Dermis microvascular lymphatic vessel endothelial cell (primary cell): Measurements from ENCODE around the gene SLC7A8. TPM values are rescaled to one million over a fixed set of nuclear protein-coding genes. Genes with fewer than 3 reads are reported as not detected.

ENCODE experiments used
- DNase-seq, 2 donors: peaks; one replicate each; pipeline versions ENCODE4 v3.0.0 to v3.0.0-alpha.2; 2010; ENCODE audit warnings: low read depth in 2 of 2
- total RNA-seq: library from RNA; depleted of rRNA; stranded (reverse); fragments of >200 nt; gene quantifications from 2 replicates; pipeline ENCODE4 v1.2.1, GENCODE V29; 2014

Gene SLC7A8
- total RNA-seq, 1 donor from 2014 or later = 0.13 TPM

GRCh38 chr14:23158779-23159178 lies 24.7 kb downstream of the SLC7A8 start:
- DNase-seq = no peak

GRCh38 chr14:23154964-23155587 lies 28.4 kb downstream of the SLC7A8 start:
- peak in 1 of 2 donors; percentile 37 for DNase-seq

GRCh38 chr14:23153851-23154796 lies 29.3 kb downstream of the SLC7A8 start:
- DNase-seq = no peak

- no peak for DNase-seq
Observed at GRCh38 chr14:23151342-23151741, 32.1 kb downstream of the SLC7A8 start.

- DNase-seq = no peak
Observed at GRCh38 chr14:23149745-23150144, 33.7 kb downstream of the SLC7A8 start.

- DNase-seq = no peak
Observed at GRCh38 chr14:23148591-23149249, 34.7 kb downstream of the SLC7A8 start.

GRCh38 chr14:23147676-23148075 lies 35.8 kb downstream of the SLC7A8 start:
- DNase-seq = no peak

- DNase-seq = no peak
Observed at GRCh38 chr14:23146980-23147379, 36.5 kb downstream of the SLC7A8 start.

- no peak for DNase-seq
Observed at GRCh38 chr14:23146351-23146910, 37.0 kb downstream of the SLC7A8 start.

GRCh38 chr14:23145794-23146350 lies 37.6 kb downstream of the SLC7A8 start:
- no peak for DNase-seq

- DNase-seq = no peak
Observed at GRCh38 chr14:23143911-23144310, 39.5 kb downstream of the SLC7A8 start.

GRCh38 chr14:23142826-23143225 lies 40.6 kb downstream of the SLC7A8 start:
- DNase-seq = no peak

- DNase-seq = no peak
Observed at GRCh38 chr14:23141706-23142444, 41.6 kb downstream of the SLC7A8 start.

- DNase-seq = no peak
Observed at GRCh38 chr14:23140371-23140770, 43.1 kb downstream of the SLC7A8 start.

- DNase-seq = no peak
Observed at GRCh38 chr14:23139874-23140273, 43.6 kb downstream of the SLC7A8 start.

GRCh38 chr14:23137813-23138535 lies 45.5 kb downstream of the SLC7A8 start:
- DNase-seq = no peak

GRCh38 chr14:23137192-23137812 lies 46.2 kb downstream of the SLC7A8 start:
- no peak for DNase-seq

- DNase-seq = no peak
Observed at GRCh38 chr14:23136566-23137133, 46.8 kb downstream of the SLC7A8 start.

- no peak for DNase-seq
Observed at GRCh38 chr14:23132970-23133369, 50.5 kb downstream of the SLC7A8 start.
